Pancreas (tissue), 10 donors: ENCODE measurements around the gene NAA10. TPM values are rescaled to one million over a fixed set of nuclear protein-coding genes. Genes with fewer than 3 reads are reported as not detected.
A peak's percentile ranks its signal among the peaks of the same experiment; 100 is the strongest.

ENCODE experiments used
- ATAC-seq, 4 donors: fragments of 200-7000 bp; cut with Tn5 transposase; one replicate each; pipeline versions ENCODE4 v1.8.0 to v1.9.1; 2020; ENCODE audit warnings: mild to moderate bottlenecking in 4 of 4, moderate library complexity in 4 of 4
- DNase-seq, 6 donors: peaks; one replicate each; pipeline ENCODE4 v3.0.0-alpha.2; 2020
- FAIRE-seq: peaks from 2 replicates; lab custom pipeline; 2012; peaks lifted over from hg19 to GRCh38; lab: Jason Lieb, UNC
- H3K27ac ChIP-seq, 4 donors: fragments of 200-600 bp; sonication (generic); 1 replicate in 3 of 4; 2 replicates in 1 of 4; pipeline versions ENCODE4 v1.5.0 to v1.8.0; 2020
- H3K27me3 ChIP-seq, 4 donors: fragments of 200-600 bp; one replicate each; pipeline ENCODE4 v1.8.0; 2021
- H3K36me3 ChIP-seq, 3 donors: fragments of 200-600 bp; sonication (generic) in 1 of 3; one replicate each; pipeline versions ENCODE4 v1.5.0 to v1.8.0; 2020 to 2021
- H3K4me1 ChIP-seq, 3 donors: fragments of 200-600 bp; one replicate each; pipeline ENCODE4 v1.8.0; 2021
- H3K4me3 ChIP-seq, 4 donors: fragments of 200-600 bp; sonication (generic) in 2 of 4; one replicate each; pipeline versions ENCODE4 v1.5.0 to v1.8.0; 2020 to 2021
- H3K9me3 ChIP-seq, 4 donors: fragments of 200-600 bp; one replicate each; pipeline ENCODE4 v1.8.0; 2021
- WGBS, 2 donors: extraction: QIAGEN DNeasy Blood & Tissue Kit; methylation state at CpG; one replicate each; pipeline ENCODE4 v1.1.7; 2013; 5-methylcytosine and 5-hydroxymethylcytosine counted together
- intact Hi-C, 3 donors: fragments of 100-400 bp; cut with DNase I; formaldehyde crosslinking; loops; one replicate each; pipeline versions ENCODE4 v1.11.1 to v1.14.2; 2022
- polyA plus RNA-seq, 2 donors: library from polyadenylated mRNA; stranded (reverse); fragments of 200-250 nt; gene quantifications; one replicate each; pipeline ENCODE4 v1.2.3, GENCODE V29; 2013
- total RNA-seq, 6 donors: library from RNA; stranded (reverse); fragmentation: NEBNext Ultra II Directional in 4 of 6; extraction: Animal tissue kit (Norgen Biotek cat#: 25700) in 4 of 6; gene quantifications; one replicate each; pipeline versions ENCODE4 v1.2.1 to v1.2.4, GENCODE V29; 2021 to 2023
- TF ChIP-seq, protein P1 (sequence below), 4 donors: fragments of 200-600 bp; sonication (generic) in 3 of 4; IDR thresholded peaks; one replicate each; pipeline versions ENCODE4 v1.5.0 to v1.8.0; 2021; ENCODE audit warnings: antibody characterized with exemption in 4 of 4
- donor health status: healthy with polysubstance abuse.
- donor health status: DM: no; HTN: no; CAD: no; lungs with moderate emphysema.
- donor health status: DM: no; HTN: no; CAD: no.
- donor health status: control.
- donor health status: control.
- donor health status: Bipolar disorder and iron deficiency.
- donor health status: DM: yes; HTN: yes; CAD: no.
- donor health status: DM: no; HTN: no; CAD: no.
- donor health status: DM: no; HTN: no; CAD: no.
- donor health status: DM: yes; HTN: yes; CAD: no.

The NAA10 gene
- total and polyA plus RNA-seq, 8 donors, result 24.5 to 115 (median 44.7) TPM

- H3K27me3 ChIP-seq, result no peaks in the 10 kb centered on the region
- intact Hi-C loops, result no loop called here
- TF ChIP-seq, protein P1, sequence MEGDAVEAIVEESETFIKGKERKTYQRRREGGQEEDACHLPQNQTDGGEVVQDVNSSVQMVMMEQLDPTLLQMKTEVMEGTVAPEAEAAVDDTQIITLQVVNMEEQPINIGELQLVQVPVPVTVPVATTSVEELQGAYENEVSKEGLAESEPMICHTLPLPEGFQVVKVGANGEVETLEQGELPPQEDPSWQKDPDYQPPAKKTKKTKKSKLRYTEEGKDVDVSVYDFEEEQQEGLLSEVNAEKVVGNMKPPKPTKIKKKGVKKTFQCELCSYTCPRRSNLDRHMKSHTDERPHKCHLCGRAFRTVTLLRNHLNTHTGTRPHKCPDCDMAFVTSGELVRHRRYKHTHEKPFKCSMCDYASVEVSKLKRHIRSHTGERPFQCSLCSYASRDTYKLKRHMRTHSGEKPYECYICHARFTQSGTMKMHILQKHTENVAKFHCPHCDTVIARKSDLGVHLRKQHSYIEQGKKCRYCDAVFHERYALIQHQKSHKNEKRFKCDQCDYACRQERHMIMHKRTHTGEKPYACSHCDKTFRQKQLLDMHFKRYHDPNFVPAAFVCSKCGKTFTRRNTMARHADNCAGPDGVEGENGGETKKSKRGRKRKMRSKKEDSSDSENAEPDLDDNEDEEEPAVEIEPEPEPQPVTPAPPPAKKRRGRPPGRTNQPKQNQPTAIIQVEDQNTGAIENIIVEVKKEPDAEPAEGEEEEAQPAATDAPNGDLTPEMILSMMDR (IDR thresholded peaks at IDR 0.05), result no peak
- ATAC-seq (no peak), FAIRE-seq (no peak), DNase-seq (peak in 2 of 6 donors; percentile 58 to 76)
- H3K36me3 ChIP-seq, result no peaks in the 10 kb centered on the region
- 16 to 47% methylated on average over 25 of the region's 25 CpGs for WGBS, 2 donors
- peaks cover 0 to 6% (median 0%) of the 10 kb centered on the region in 3 donors for H3K4me1 ChIP-seq
- peak overlapping the region in 2 of 4 donors; percentile 12 to 36 for H3K27ac ChIP-seq
- H3K4me3 ChIP-seq, result peak overlapping the region; percentile 2 to 92 (median 44)
- no peaks in the 10 kb centered on the region for H3K9me3 ChIP-seq
Measured at GRCh38 chrX:153969125-153969903, 34.5 kb upstream of the NAA10 start.

- intact Hi-C loops, result no loop called here
- no peaks in the 10 kb centered on the region for H3K36me3 ChIP-seq
- DNase-seq (peak in 2 of 6 donors; percentile 55 to 64), FAIRE-seq (no peak), ATAC-seq (no peak)
- H3K4me1 ChIP-seq, result peaks cover 0 to 6% (median 0%) of the 10 kb centered on the region in 3 donors
- TF ChIP-seq, protein P1 (IDR thresholded peaks at IDR 0.05), result no peak
- peak overlapping the region in 1 of 4 donors; percentile 36 for H3K27ac ChIP-seq
- no peaks in the 10 kb centered on the region for H3K27me3 ChIP-seq
- WGBS, 2 donors, result 11 to 41% methylated on average over 12 of the region's 12 CpGs
- peak overlapping the region in 1 of 4 donors; percentile 66 for H3K4me3 ChIP-seq
- H3K9me3 ChIP-seq, result no peaks in the 10 kb centered on the region
Measured at GRCh38 chrX:153968754-153969124, 33.9 kb upstream of the NAA10 start.

DNA sequence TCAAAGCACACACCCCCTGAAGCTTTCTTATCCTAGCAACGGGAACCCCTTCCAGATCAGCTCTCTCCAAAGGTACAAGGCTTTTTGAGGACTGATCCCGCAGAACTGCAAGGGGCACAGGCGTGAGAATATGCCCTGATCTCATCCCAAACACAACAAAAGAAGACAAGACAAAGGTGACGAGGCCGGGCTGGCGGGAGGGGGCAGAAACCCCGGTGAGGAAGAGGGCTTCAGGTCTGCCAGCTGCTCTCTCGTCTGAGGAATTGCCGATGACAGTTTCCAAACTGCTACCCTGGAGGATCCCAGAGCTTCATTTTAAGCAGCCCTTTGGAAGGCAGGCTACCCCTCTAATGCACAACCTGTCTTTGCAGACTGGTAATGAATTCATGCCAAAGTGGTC, 33.4 kb upstream of the NAA10 start:
- Histone ChIP-seq H3K4me1 (peaks cover 0 to 6% (median 0%) of the 10 kb centered on the region in 3 donors), H3K27ac (peak overlapping the region in 1 of 4 donors; percentile 36), H3K36me3 (no peaks in the 10 kb centered on the region), H3K9me3 (no peaks in the 10 kb centered on the region), H3K4me3 (peak overlapping the region in 1 of 4 donors; percentile 66), H3K27me3 (no peaks in the 10 kb centered on the region)
- WGBS, 2 donors, result 41 to 76% methylated on average over 9 of the region's 9 CpGs
- intact Hi-C loops, result no loop called here
- TF ChIP-seq, protein P1 (IDR thresholded peaks at IDR 0.05), result no peak
- ATAC-seq (no peak), DNase-seq (peak in 1 of 6 donors; percentile 38), FAIRE-seq (no peak)

GRCh38 chrX:153967536-153968224, 32.8 kb upstream of the NAA10 start:
- H3K4me3 ChIP-seq, result no peak overlapping the region
- intact Hi-C loops, result no loop called here
- DNase-seq (peak in 2 of 6 donors; percentile 48 to 60), ATAC-seq (no peak), FAIRE-seq (no peak)
- no peaks in the 10 kb centered on the region for H3K9me3 ChIP-seq
- peak overlapping the region in 1 of 4 donors; percentile 37 for H3K27ac ChIP-seq
- H3K36me3 ChIP-seq, result no peaks in the 10 kb centered on the region
- H3K27me3 ChIP-seq, result no peaks in the 10 kb centered on the region
- peaks cover 0 to 6% (median 0%) of the 10 kb centered on the region in 3 donors for H3K4me1 ChIP-seq
- 53 to 76% methylated on average over 16 of the region's 16 CpGs for WGBS, 2 donors
- TF ChIP-seq, protein P1 (IDR thresholded peaks at IDR 0.05), result no peak
